Bone marrow (tissue), 2 donors: ENCODE results near the gene CACNA1S.

Experiments
- DNase-seq, 2 donors: peaks; one replicate each; lab custom pipeline; 2025; lab: John Stamatoyannopoulos, UW

CACNA1S gene

GRCh38 chr1:201026234-201026633, 86.0 kb downstream of the CACNA1S start:
- no peak for DNase-seq

- DNase-seq, result no peak
These were observed 86.6 kb downstream of the CACNA1S start for GRCh38 chr1:201025571-201026002.

GRCh38 chr1:201024625-201024998, 87.6 kb downstream of the CACNA1S start:
- DNase-seq, result peak in 1 of 2 donors; percentile 10

GRCh38 chr1:201023920-201024624, 88.2 kb downstream of the CACNA1S start:
- DNase-seq, result no peak

GRCh38 chr1:201023517-201023902, 88.7 kb downstream of the CACNA1S start, which contains the start of gene KIF21B:
Gene KIF21B, minus strand, starts transcription at chr1:201023714. Its CDS starts 331 bp downstream, at chr1:201023383.
- DNase-seq, result peak; percentile 8 to 25

GRCh38 chr1:201022820-201023516, 89.3 kb downstream of the CACNA1S start:
- no peak for DNase-seq

- no peak for DNase-seq
These were observed 89.8 kb downstream of the CACNA1S start for GRCh38 chr1:201022493-201022819.

- DNase-seq, result no peak
These were observed 90.4 kb downstream of the CACNA1S start for GRCh38 chr1:201021630-201022492.

GRCh38 chr1:201020721-201021629, 91.3 kb downstream of the CACNA1S start:
- DNase-seq, result no peak

GRCh38 chr1:201020040-201020591, 92.1 kb downstream of the CACNA1S start:
- peak in 1 of 2 donors; percentile 13 for DNase-seq

- DNase-seq, result peak; percentile 46 to 80
These were observed 92.8 kb downstream of the CACNA1S start for GRCh38 chr1:201019321-201019977.

GRCh38 chr1:201017828-201018163, 94.4 kb downstream of the CACNA1S start:
- no peak for DNase-seq

GRCh38 chr1:201016943-201017827, 95.0 kb downstream of the CACNA1S start:
- no peak for DNase-seq

- no peak for DNase-seq
These were observed 96.0 kb downstream of the CACNA1S start for GRCh38 chr1:201016211-201016651.

GRCh38 chr1:201015551-201016091, 96.6 kb downstream of the CACNA1S start:
- DNase-seq, result peak in 1 of 2 donors; percentile 13

- DNase-seq, result no peak
These were observed 97.4 kb downstream of the CACNA1S start for GRCh38 chr1:201014816-201015200.

- no peak for DNase-seq
These were observed 98.0 kb downstream of the CACNA1S start for GRCh38 chr1:201013991-201014815.

- DNase-seq, result peak in 1 of 2 donors; percentile 13
These were observed 99.2 kb downstream of the CACNA1S start for GRCh38 chr1:201013031-201013485.
